Activated CD8-positive, alpha-beta memory T cell treated with anti-CD3 and anti-CD28 coated beads for 36 hours (primary cell): ENCODE measurements around the gene CPVL. TPM values are rescaled to one million over a fixed set of nuclear protein-coding genes. Genes with fewer than 3 reads are reported as not detected.

Experiments used
- CTCF ChIA-PET: fragments of 350-600 bp; sonication (Branson Sonifier 250); formaldehyde crosslinking; loops from one replicate; lab custom pipeline; 2021; ENCODE audit warnings: antibody characterized with exemption; lab: Charles Lee
- POLR2A ChIA-PET: fragments of 350-600 bp; sonication (Branson Sonifier 250); formaldehyde crosslinking; loops from one replicate; lab custom pipeline; 2021; ENCODE audit warnings: antibody characterized with exemption; lab: Charles Lee
- total RNA-seq, 2 experiments: library from RNA; stranded (reverse); gene quantifications; one replicate each; pipeline ENCODE4 v1.2.3, GENCODE V29; 2021

The CPVL gene
- total RNA-seq, 2 experiments from 2014 or later = 0.25 TPM; not detected in 1

GRCh38 chr7:28992798-28993197 lies 153.5 kb downstream of the CPVL start:
- ChIA-PET CTCF (no interaction called here), POLR2A (no interaction called here)

- CTCF ChIA-PET = no interaction called here
Observed at GRCh38 chr7:28990200-28990960, 156.0 kb downstream of the CPVL start.

GRCh38 chr7:28989211-28989980 lies 156.9 kb downstream of the CPVL start:
- ChIA-PET POLR2A (no interaction called here), CTCF (no interaction called here)

More at GRCh38 chr7:28990200-28990960, 156.0 kb downstream of the CPVL start:
- POLR2A ChIA-PET = no interaction called here

GRCh38 chr7:28988810-28989209 lies 157.5 kb downstream of the CPVL start:
- CTCF ChIA-PET = no interaction called here
- POLR2A ChIA-PET = no interaction called here

- ChIA-PET CTCF (no interaction called here), POLR2A (no interaction called here)
Observed at GRCh38 chr7:28988091-28988490, 158.2 kb downstream of the CPVL start.

GRCh38 chr7:28986765-28987110 lies 159.6 kb downstream of the CPVL start:
- ChIA-PET CTCF (no interaction called here), POLR2A (no interaction called here)

- ChIA-PET POLR2A (no interaction called here), CTCF (no interaction called here)
Observed at GRCh38 chr7:28986028-28986764, 160.1 kb downstream of the CPVL start.

- POLR2A ChIA-PET = no interaction called here
- CTCF ChIA-PET = no interaction called here
Observed at GRCh38 chr7:28984631-28985030, 161.7 kb downstream of the CPVL start.

- ChIA-PET CTCF (no interaction called here), POLR2A (no interaction called here)
Observed at GRCh38 chr7:28984217-28984616, 162.1 kb downstream of the CPVL start.

GRCh38 chr7:28983396-28984190 lies 162.7 kb downstream of the CPVL start:
- CTCF ChIA-PET = no interaction called here

GRCh38 chr7:28981161-28981465 lies 165.2 kb downstream of the CPVL start:
- POLR2A ChIA-PET = no interaction called here
- CTCF ChIA-PET = interaction anchor here (1.3 kb wide), 1 partner anchor 60 kb away, joined by 3 read pairs; no protein-coding TSS in a partner anchor

More at GRCh38 chr7:28983396-28984190, 162.7 kb downstream of the CPVL start:
- POLR2A ChIA-PET = no interaction called here

- POLR2A ChIA-PET = no interaction called here
- CTCF ChIA-PET = interaction anchor here (1.3 kb wide), 1 partner anchor 59 kb away, joined by 3 read pairs; no protein-coding TSS in a partner anchor
Observed at GRCh38 chr7:28980451-28981160, 165.7 kb downstream of the CPVL start.

- ChIA-PET CTCF (interaction anchor here (0.6 to 1.3 kb wide), 2 partner anchors 12 to 58 kb away, joined by 3 to 4 read pairs; no protein-coding TSS in a partner anchor), POLR2A (no interaction called here)
Observed at GRCh38 chr7:28979776-28980175, 166.6 kb downstream of the CPVL start.

- ChIA-PET POLR2A (no interaction called here), CTCF (no interaction called here)
Observed at GRCh38 chr7:28977881-28978280, 168.5 kb downstream of the CPVL start.

GRCh38 chr7:28976022-28976421 lies 170.3 kb downstream of the CPVL start:
- CTCF ChIA-PET = no interaction called here
- POLR2A ChIA-PET = no interaction called here

GRCh38 chr7:28973591-28973990 lies 172.7 kb downstream of the CPVL start:
- POLR2A ChIA-PET = no interaction called here
- CTCF ChIA-PET = no interaction called here

- CTCF ChIA-PET = interaction anchor here (0.8 kb wide), 1 partner anchor 42 kb away, joined by 3 read pairs; no protein-coding TSS in a partner anchor
- POLR2A ChIA-PET = no interaction called here
Observed at GRCh38 chr7:28964056-28964455, 182.3 kb downstream of the CPVL start.

GRCh38 chr7:28961972-28962371 lies 184.4 kb downstream of the CPVL start:
- POLR2A ChIA-PET = no interaction called here
- CTCF ChIA-PET = interaction anchor here (0.6 to 0.9 kb wide), 2 partner anchors 31 to 957 kb away, joined by 3 read pairs; no protein-coding TSS in a partner anchor
